Parathyroid adenoma (tissue), 2 donors: ENCODE results near the gene C6orf15.

Source experiments
- H2AFZ ChIP-seq: fragments of 300-600 bp; sonication (generic); one replicate; pipeline ENCODE4 v1.7.0; 2017; ENCODE audit warnings: antibody characterized with exemption, mild to moderate bottlenecking
- H3K27ac ChIP-seq: fragments of 300-600 bp; sonication (generic); one replicate; pipeline ENCODE4 v1.7.0; 2017
- H3K27me3 ChIP-seq: fragments of 300-600 bp; sonication (generic); one replicate; pipeline ENCODE4 v1.7.0; 2017; ENCODE audit warnings: low read length; ENCODE audit not compliant: control insufficient read depth, insufficient read depth
- H3K36me3 ChIP-seq: fragments of 300-600 bp; sonication (generic); one replicate; pipeline ENCODE4 v1.7.0; 2017; ENCODE audit warnings: low read length; ENCODE audit not compliant: control insufficient read depth, insufficient read depth
- H3K4me1 ChIP-seq: fragments of 300-600 bp; sonication (generic); one replicate; pipeline ENCODE4 v1.7.0; 2017; ENCODE audit warnings: control low read depth
- H3K4me2 ChIP-seq: fragments of 300-600 bp; sonication (generic); one replicate; pipeline ENCODE4 v1.7.0; 2017; ENCODE audit warnings: low read length
- H3K4me3 ChIP-seq: fragments of 300-600 bp; sonication (generic); one replicate; pipeline ENCODE4 v1.7.0; 2017; ENCODE audit warnings: low read depth, low read length
- H3K79me2 ChIP-seq: fragments of 300-600 bp; sonication (generic); one replicate; pipeline ENCODE4 v1.7.0; 2017; ENCODE audit warnings: control low read depth
- H3K9ac ChIP-seq: fragments of 300-600 bp; sonication (generic); one replicate; pipeline ENCODE4 v1.7.0; 2017; ENCODE audit warnings: mild to moderate bottlenecking
- H3K9me3 ChIP-seq: fragments of 300-600 bp; sonication (generic); one replicate; pipeline ENCODE4 v1.7.0; 2017; ENCODE audit warnings: low read length; ENCODE audit not compliant: control insufficient read depth
- TF ChIP-seq, protein P1 (sequence below): fragments of 300-600 bp; sonication (generic); IDR thresholded peaks from one replicate; pipeline ENCODE4 v1.7.0; 2017; ENCODE audit warnings: antibody characterized with exemption, mild to moderate bottlenecking
- donor health status: primary hyperparathyroidism.

C6orf15 gene

GRCh38 chr6:31157513-31158139, 45.3 kb upstream of the C6orf15 start, which contains the start of gene CCHCR1:
CCHCR1 (minus strand) TSS chr6:31157802; CDS start chr6:31157600, 202 bp downstream.
- Histone ChIP-seq H3K4me1 (peaks cover 3% of the 10 kb centered on the region), H3K4me2 (peak within 1 kb of the TSS; percentile 81), H3K27me3 (no peaks in the 10 kb centered on the region), H3K79me2 (no peaks in the 10 kb centered on the region), H3K27ac (peak within 1 kb of the TSS; percentile 37), H3K36me3 (no peaks in the 10 kb centered on the region), H3K9me3 (no peaks in the 10 kb centered on the region), H2AFZ (peak within 1 kb of the TSS; percentile 94), H3K9ac (peak within 1 kb of the TSS; percentile 63), H3K4me3 (peak within 1 kb of the TSS; percentile 73)
- TF ChIP-seq, protein P1, sequence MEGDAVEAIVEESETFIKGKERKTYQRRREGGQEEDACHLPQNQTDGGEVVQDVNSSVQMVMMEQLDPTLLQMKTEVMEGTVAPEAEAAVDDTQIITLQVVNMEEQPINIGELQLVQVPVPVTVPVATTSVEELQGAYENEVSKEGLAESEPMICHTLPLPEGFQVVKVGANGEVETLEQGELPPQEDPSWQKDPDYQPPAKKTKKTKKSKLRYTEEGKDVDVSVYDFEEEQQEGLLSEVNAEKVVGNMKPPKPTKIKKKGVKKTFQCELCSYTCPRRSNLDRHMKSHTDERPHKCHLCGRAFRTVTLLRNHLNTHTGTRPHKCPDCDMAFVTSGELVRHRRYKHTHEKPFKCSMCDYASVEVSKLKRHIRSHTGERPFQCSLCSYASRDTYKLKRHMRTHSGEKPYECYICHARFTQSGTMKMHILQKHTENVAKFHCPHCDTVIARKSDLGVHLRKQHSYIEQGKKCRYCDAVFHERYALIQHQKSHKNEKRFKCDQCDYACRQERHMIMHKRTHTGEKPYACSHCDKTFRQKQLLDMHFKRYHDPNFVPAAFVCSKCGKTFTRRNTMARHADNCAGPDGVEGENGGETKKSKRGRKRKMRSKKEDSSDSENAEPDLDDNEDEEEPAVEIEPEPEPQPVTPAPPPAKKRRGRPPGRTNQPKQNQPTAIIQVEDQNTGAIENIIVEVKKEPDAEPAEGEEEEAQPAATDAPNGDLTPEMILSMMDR = no peak

DNA sequence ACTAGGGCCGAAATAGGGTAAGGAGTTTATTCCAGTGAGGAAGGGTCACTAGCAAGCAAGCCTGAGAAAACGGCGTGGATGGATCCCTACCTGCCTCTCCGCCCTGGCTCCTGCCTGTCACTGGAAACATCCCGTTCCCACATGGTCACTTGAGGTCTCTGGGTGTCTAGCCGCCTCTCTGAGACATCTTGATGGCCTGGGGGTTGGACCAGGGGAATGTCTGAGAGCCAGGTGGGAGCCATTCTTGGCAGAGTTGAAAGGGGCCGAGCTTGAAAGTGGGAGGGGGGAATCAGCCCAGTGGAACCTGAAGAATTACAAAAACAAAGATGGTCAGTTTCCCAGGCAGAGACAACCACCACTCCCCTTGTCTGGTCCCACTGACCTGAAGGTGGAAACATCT, 44.3 kb upstream of the C6orf15 start:
- H2AFZ ChIP-seq = no peak overlapping the region
- TF ChIP-seq, protein P1 = no peak

GRCh38 chr6:31154436-31154835, 42.1 kb upstream of the C6orf15 start:
- Histone ChIP-seq H3K27ac (no peak overlapping the region), H3K9me3 (no peaks in the 10 kb centered on the region), H3K27me3 (no peaks in the 10 kb centered on the region), H3K4me2 (no peak overlapping the region), H3K79me2 (no peaks in the 10 kb centered on the region), H3K9ac (no peak overlapping the region), H2AFZ (no peak overlapping the region), H3K4me1 (peaks cover 3% of the 10 kb centered on the region), H3K4me3 (no peak overlapping the region), H3K36me3 (no peaks in the 10 kb centered on the region)
- TF ChIP-seq, protein P1 = no peak

More for the DNA sequence above, 44.3 kb upstream of the C6orf15 start:
- no peak overlapping the region for H3K9ac ChIP-seq
- H3K36me3 ChIP-seq = no peaks in the 10 kb centered on the region
- H3K4me2 ChIP-seq = no peak overlapping the region
- no peaks in the 10 kb centered on the region for H3K9me3 ChIP-seq
- H3K27me3 ChIP-seq = no peaks in the 10 kb centered on the region
- no peak overlapping the region for H3K4me3 ChIP-seq
- H3K4me1 ChIP-seq = peaks cover 3% of the 10 kb centered on the region
- no peak overlapping the region for H3K27ac ChIP-seq
- H3K79me2 ChIP-seq = no peaks in the 10 kb centered on the region

- Histone ChIP-seq H3K4me3 (no peak overlapping the region), H3K36me3 (no peaks in the 10 kb centered on the region), H3K9me3 (no peaks in the 10 kb centered on the region), H3K4me1 (peaks cover 3% of the 10 kb centered on the region), H3K79me2 (no peaks in the 10 kb centered on the region), H3K27me3 (no peaks in the 10 kb centered on the region), H3K4me2 (no peak overlapping the region), H3K27ac (no peak overlapping the region), H2AFZ (no peak overlapping the region), H3K9ac (no peak overlapping the region)
- TF ChIP-seq, protein P1 = no peak
These were observed 40.4 kb upstream of the C6orf15 start for GRCh38 chr6:31152781-31153180.
